IMR-90 (cell line): ENCODE measurements around the gene GAGE12H. TPM values are rescaled to one million over a fixed set of nuclear protein-coding genes. Genes with fewer than 3 reads are reported as not detected.

Experiments
- microRNA-seq, 2 experiments: library from miRNA; stranded (forward) in 1 of 2; unstranded in 1 of 2; fragments of 10-50 nt in 1 of 2; fragments of <30 nt in 1 of 2; gene quantifications in 1 of 2; microRNA quantifications in 1 of 2; one replicate each; pipeline versions ENCODE3 to v1.1.0; 2013 to 2020; ENCODE audit not compliant: insufficient read depth in 1 of 2, insufficient read length in 1 of 2, unreplicated experiment in 1 of 2
- polyA plus RNA-seq, 3 experiments: library from polyadenylated mRNA; depleted of rRNA; stranded (reverse); fragments of >200 nt; gene quantifications; 2 replicates each; pipeline ENCODE4 v1.2.3, GENCODE V29; 2012; ENCODE audit warnings: low replicate concordance in 1 of 3
- small RNA-seq, 5 experiments: library from RNA; depleted of rRNA; stranded (forward); fragments of <200 nt; gene quantifications; one replicate each; pipeline ENCODE3, GENCODE V24; 2012
- total RNA-seq: library from RNA; depleted of rRNA; stranded (reverse); fragments of >200 nt; gene quantifications from 2 replicates; pipeline ENCODE4 v1.2.3, GENCODE V29; 2012; rRNA removed

Gene GAGE12H
- total and polyA plus RNA-seq, 2 of the 4 experiments (the other 2 are of a cell fraction) = not detected

Small RNA genes within 50 kb of the gene (microRNA-seq; reads per million reads assigned to microRNA genes)
- not detected for gene GAGE12B (ENCODE audit: insufficient read depth, insufficient read length)

Small RNA genes within 50 kb of the gene (small RNA-seq; reads per million reads assigned to genes)
- gene GAGE12B = 0 reads per million in 5 experiments

Other genes with a start within 250 kb of the GAGE12H start
- not detected in 2 replicates for gene GAGE13, start 248.4 kb upstream of the GAGE12H start, total RNA-seq
- gene GAGE13, start 248.4 kb upstream of the GAGE12H start, polyA plus RNA-seq (2012; rRNA removed) = not detected in 2 replicates
- gene GAGE12C, start 47.8 kb upstream of the GAGE12H start, total RNA-seq = not detected in 2 replicates
- gene GAGE12C, start 47.8 kb upstream of the GAGE12H start, polyA plus RNA-seq (2012; rRNA removed) = not detected in 2 replicates
- not detected in 2 replicates for gene GAGE12D, start 38.2 kb upstream of the GAGE12H start, total RNA-seq
- gene GAGE12D, start 38.2 kb upstream of the GAGE12H start, polyA plus RNA-seq (2012; rRNA removed) = not detected in 2 replicates
- gene GAGE12E, start 28.7 kb upstream of the GAGE12H start, total RNA-seq = not detected in 2 replicates
- not detected in 2 replicates for gene GAGE12E, start 28.7 kb upstream of the GAGE12H start, polyA plus RNA-seq (2012; rRNA removed)
- not detected in 2 replicates for gene GAGE12F, start 19.1 kb upstream of the GAGE12H start, total RNA-seq
- gene GAGE12F, start 19.1 kb upstream of the GAGE12H start, polyA plus RNA-seq (2012; rRNA removed) = not detected in 2 replicates
- not detected in 2 replicates for gene GAGE12G, start 9.5 kb upstream of the GAGE12H start, total RNA-seq
- not detected in 2 replicates for gene GAGE12G, start 9.5 kb upstream of the GAGE12H start, polyA plus RNA-seq (2012; rRNA removed)
- gene GAGE2A, start 9.5 kb downstream of the GAGE12H start, total RNA-seq = not detected in 2 replicates
- gene GAGE2A, start 9.5 kb downstream of the GAGE12H start, polyA plus RNA-seq (2012; rRNA removed) = not detected in 2 replicates
- gene GAGE1, start 19.1 kb downstream of the GAGE12H start, total RNA-seq = not detected in 2 replicates
- not detected in 2 replicates for gene GAGE1, start 19.1 kb downstream of the GAGE12H start, polyA plus RNA-seq (2012; rRNA removed)
- not detected in 2 replicates for gene PAGE1, start 116.0 kb downstream of the GAGE12H start, total RNA-seq
- not detected in 2 replicates for gene PAGE1, start 116.0 kb downstream of the GAGE12H start, polyA plus RNA-seq (2012; rRNA removed)
- gene PAGE4, start 249.4 kb downstream of the GAGE12H start, total RNA-seq = not detected in 2 replicates
- not detected in 2 replicates for gene PAGE4, start 249.4 kb downstream of the GAGE12H start, polyA plus RNA-seq (2012; rRNA removed)